Aortic smooth muscle cell (primary cell): ENCODE measurements around the gene CST9. TPM values are rescaled to one million over a fixed set of nuclear protein-coding genes. Genes with fewer than 3 reads are reported as not detected.

Source experiments
- total RNA-seq: library from RNA; depleted of rRNA; stranded (reverse); fragments of >200 nt; gene quantifications from 2 replicates; pipeline ENCODE4 v1.2.3, GENCODE V29; 2014

Gene CST9, protein sequence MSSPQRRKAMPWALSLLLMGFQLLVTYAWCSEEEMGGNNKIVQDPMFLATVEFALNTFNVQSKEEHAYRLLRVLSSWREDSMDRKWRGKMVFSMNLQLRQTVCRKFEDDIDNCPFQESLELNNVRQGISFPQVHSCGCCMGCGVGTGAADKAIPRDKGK
- total RNA-seq: not detected in 2 replicates

DNA sequence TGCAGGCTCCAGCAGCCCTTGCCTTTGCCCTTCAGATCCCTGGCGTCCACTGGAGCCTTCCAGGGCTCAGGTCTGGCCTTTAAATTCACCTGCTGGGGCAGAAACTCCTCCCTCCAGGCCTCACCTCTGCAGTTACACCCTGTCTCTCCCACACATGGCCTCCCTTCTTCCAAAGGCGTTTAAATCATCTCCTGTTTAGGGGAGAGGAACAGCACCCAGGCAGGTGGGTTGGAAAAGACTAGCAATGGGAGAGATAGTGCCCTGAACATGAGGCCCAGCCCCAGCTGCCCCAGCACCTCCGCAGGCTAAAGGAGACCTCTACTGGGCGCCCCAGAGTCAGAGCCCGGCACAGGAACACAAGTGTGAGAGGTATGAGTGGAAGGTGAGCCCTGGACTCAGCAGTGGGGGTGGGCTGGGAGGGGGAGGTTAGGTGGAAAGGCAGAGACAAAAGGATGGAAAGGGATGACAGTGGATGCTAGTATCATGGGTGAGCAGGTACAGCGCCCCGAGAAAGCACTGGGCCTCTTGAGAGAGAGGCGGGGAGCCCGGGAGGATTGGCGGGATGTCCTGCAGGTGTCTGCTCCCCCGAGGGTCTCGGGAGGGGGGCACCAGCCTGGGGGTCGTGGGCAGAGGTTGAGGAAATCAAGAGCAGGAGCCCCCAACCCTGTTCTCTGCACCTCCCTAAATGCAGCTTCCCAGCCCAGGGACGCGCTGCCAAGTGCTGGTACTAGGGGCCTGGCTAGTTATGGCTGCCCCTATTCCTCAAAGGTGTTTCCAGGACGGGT, at the start of gene CST9:
Gene CST9 (minus strand): TSS at position 51 of the 785 bp plus-strand sequence. CDS start 53 bp downstream, outside the sequence.

DNA sequence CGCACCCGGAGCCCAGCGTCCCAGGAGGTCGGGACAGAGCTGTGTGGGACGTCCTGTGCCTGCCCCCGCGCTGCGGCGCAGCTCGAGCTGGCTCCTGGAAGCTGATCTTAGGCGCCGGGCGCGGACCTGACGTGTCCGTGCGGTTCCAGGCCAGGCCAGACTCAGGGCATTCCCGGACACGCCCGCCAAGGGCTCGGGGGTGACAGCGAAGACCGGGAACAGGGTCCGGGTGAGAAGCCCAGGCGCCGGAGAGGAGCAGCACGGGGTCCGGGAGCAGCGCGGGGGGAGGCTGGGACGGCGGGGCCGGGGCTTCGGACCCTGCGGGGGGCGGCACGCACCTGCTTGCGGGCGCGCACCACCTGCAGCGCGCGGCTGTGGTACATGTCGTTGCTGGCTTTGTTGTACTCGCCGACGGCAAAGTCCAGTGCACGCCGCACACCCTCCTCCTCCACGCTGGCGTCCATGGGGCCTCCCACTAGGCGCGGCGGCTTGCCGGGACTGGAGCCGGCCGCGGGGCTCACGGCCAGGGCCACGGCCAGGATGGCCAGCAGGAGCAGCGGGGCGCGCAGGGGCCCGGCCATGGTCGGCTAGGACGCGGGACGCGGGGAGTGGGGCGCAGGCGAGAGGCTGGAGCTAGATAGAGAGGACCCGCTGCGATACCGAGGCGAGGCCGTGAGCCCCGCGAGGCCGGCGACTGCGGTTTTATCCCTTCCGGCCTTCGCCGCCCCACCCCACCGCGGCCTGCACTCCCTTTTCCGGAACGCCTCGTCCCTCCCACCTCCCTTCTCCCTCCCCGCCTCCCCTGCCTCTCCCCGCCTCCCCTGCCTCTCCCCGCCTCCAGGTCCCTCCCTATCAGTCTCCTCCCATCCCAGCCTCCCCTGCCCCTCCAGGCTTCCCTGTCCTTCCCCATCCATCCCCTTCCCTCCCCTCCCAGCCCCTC, 31.8 kb upstream of the CST9 start, which contains the start of gene CST3:
Gene CST3 (minus strand): TSS at position 674 of the 940 bp plus-strand sequence. CDS start 93 bp downstream, at position 581.

DNA sequence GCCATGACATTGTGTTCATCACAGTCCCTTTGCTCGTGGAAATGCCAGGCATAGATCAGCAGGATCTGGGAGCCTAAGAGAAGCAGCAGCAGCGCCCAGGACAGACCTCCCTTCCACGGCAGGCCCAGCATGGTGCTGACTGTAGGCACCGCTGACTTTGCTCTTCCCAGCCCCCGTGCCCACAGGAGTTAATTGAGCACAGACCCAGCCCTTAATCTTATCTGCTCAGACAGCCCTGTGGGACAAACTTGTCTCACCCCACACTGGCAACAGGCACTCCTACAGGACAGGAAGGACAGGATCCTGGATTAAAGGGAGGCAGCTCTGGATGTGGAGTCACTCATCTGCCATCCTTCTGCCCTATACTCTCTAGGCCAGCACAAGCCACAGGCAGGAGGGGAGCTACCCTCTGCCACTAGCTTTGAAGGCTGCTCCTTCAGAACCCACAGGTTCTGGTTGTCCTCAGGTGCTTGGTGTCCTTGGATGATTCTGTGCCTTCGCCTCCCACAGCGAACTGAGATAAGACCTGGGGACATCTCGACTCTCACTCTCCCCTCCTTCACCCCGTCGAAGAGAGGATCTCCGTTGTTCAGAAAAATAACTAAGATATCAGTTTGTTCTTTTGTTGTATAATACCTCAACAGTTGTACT, 37.3 kb downstream of the CST9 start, which contains the start of gene CST9L:
Gene CST9L (minus strand): TSS at position 165 of the 651 bp plus-strand sequence. CDS start 34 bp downstream, at position 131.

Other genes with a start within 250 kb of the CST9 start
- gene GZF1, start 243.7 kb downstream of the CST9 start, total RNA-seq: 23.8 and 32.9 TPM in 2 replicates
- gene NAPB, start 184.4 kb downstream of the CST9 start, total RNA-seq: 5.8 and 7.3 TPM in 2 replicates
- gene CSTL1, start 166.2 kb downstream of the CST9 start, total RNA-seq: not detected in 2 replicates
- not detected in 2 replicates for gene CST11, start 153.0 kb downstream of the CST9 start, total RNA-seq
- not detected in 2 replicates for gene CST8, start 114.8 kb downstream of the CST9 start, total RNA-seq
- gene CST9L, start 37.4 kb downstream of the CST9 start, total RNA-seq: not detected in 2 replicates
- 173 and 310 TPM in 2 replicates for gene CST3, start 32.0 kb upstream of the CST9 start, total RNA-seq
- gene CST4, start 83.1 kb upstream of the CST9 start, total RNA-seq: 0.26 and 0.31 TPM in 2 replicates
- 0.37 and 48.1 TPM in 2 replicates for gene CST1, start 145.0 kb upstream of the CST9 start, total RNA-seq
- 2.8 and 10.8 TPM in 2 replicates for gene CST2, start 220.8 kb upstream of the CST9 start, total RNA-seq